Transverse colon (tissue), 4 donors: ENCODE measurements around the gene CRADD. TPM values are rescaled to one million over a fixed set of nuclear protein-coding genes. Genes with fewer than 3 reads are reported as not detected.

Experiments
- DNase-seq: peaks from one replicate; pipeline ENCODE4 v3.0.0-alpha.2; 2019
- H3K27ac ChIP-seq, 4 donors: fragments of 200-600 bp; sonication (generic); 2 replicates each; pipeline ENCODE4 v1.5.1; 2016 to 2018; ENCODE audit warnings: inconsistent platforms in 4 of 4
- H3K27me3 ChIP-seq: fragments of 200-600 bp; sonication (generic); 2 replicates; pipeline ENCODE4 v1.5.1; 2017; ENCODE audit warnings: inconsistent platforms
- H3K36me3 ChIP-seq, 4 donors: fragments of 200-600 bp; sonication (generic); 2 replicates each; pipeline ENCODE4 v1.5.1; 2017 to 2019; ENCODE audit warnings: inconsistent platforms in 4 of 4
- H3K4me1 ChIP-seq, 4 donors: fragments of 200-600 bp; sonication (generic); 2 replicates each; pipeline ENCODE4 v1.5.1; 2017 to 2020; ENCODE audit warnings: inconsistent platforms in 4 of 4
- H3K4me3 ChIP-seq, 4 donors: fragments of 200-600 bp; sonication (generic); 1 replicate in 1 of 4; 2 replicates in 3 of 4; pipeline versions ENCODE4 v1.5.1 to v1.6.1; 2017 to 2019; ENCODE audit warnings: inconsistent platforms in 4 of 4
- H3K9me3 ChIP-seq, 2 donors: fragments of 200-600 bp; sonication (generic); 2 replicates each; pipeline ENCODE4 v1.5.1; 2017 to 2019; ENCODE audit warnings: inconsistent platforms in 2 of 2
- EP300 ChIP-seq: sonication (generic); formaldehyde crosslinking; IDR thresholded peaks from one replicate; pipeline ENCODE4 v1.6.1; 2017; ENCODE audit warnings: antibody characterized with exemption, low read depth
- POLR2A ChIP-seq: fragments of 450-650 bp; IDR thresholded peaks from one replicate; pipeline ENCODE4 v1.6.1; 2016; ENCODE audit warnings: antibody characterized with exemption, mild to moderate bottlenecking, moderate library complexity
- POLR2AphosphoS5 ChIP-seq, 3 donors: sonication (generic); formaldehyde crosslinking; IDR thresholded peaks; one replicate each; pipeline ENCODE4 v1.6.1; 2016; ENCODE audit warnings: antibody characterized with exemption in 3 of 3
- WGBS, 2 donors: methylation state at CpG; one replicate each; pipeline ENCODE4 v1.1.5; 2018; ENCODE audit warnings: low coverage in 1 of 2; 5-methylcytosine and 5-hydroxymethylcytosine counted together
- in situ Hi-C, 4 donors: fragments of 200-750 bp; cut with MboI; loops; one replicate each; pipeline versions ENCODE4 v1.15.0 to v1.15.1; 2017; ENCODE audit warnings: low sequenced_read_pairs in 3 of 4, low pct_ligation_motif_present in 1 of 4, low pct_unique_long_range_greater_than_20kb in 1 of 4
- intact Hi-C: fragments of 100-400 bp; cut with DNase I; formaldehyde crosslinking; loops from one replicate; pipeline ENCODE4 v1.15.1; 2023; ENCODE audit warnings: low total_unique reads
- total RNA-seq, 4 donors: library from RNA; depleted of rRNA; stranded (reverse); fragments of >200 nt; gene quantifications; one replicate each; pipeline ENCODE4 v1.1.0, GENCODE V29; 2016
- TF ChIP-seq, protein P1 (sequence below), 5 experiments: fragments of 200-600 bp in 3 of 5; fragments of 450-650 bp in 2 of 5; sonication (generic) in 3 of 5; IDR thresholded peaks; 1 replicate in 2 of 5; 2 replicates in 3 of 5; pipeline ENCODE4 v1.5.1; 2016 to 2017; ENCODE audit warnings: antibody characterized with exemption in 5 of 5, inconsistent platforms in 3 of 5, mild to moderate bottlenecking in 2 of 5, moderate library complexity in 1 of 5

Gene CRADD
- total RNA-seq, 4 donors from 2014 or later: 45.6 to 59.3 (median 56.3) TPM

DNA sequence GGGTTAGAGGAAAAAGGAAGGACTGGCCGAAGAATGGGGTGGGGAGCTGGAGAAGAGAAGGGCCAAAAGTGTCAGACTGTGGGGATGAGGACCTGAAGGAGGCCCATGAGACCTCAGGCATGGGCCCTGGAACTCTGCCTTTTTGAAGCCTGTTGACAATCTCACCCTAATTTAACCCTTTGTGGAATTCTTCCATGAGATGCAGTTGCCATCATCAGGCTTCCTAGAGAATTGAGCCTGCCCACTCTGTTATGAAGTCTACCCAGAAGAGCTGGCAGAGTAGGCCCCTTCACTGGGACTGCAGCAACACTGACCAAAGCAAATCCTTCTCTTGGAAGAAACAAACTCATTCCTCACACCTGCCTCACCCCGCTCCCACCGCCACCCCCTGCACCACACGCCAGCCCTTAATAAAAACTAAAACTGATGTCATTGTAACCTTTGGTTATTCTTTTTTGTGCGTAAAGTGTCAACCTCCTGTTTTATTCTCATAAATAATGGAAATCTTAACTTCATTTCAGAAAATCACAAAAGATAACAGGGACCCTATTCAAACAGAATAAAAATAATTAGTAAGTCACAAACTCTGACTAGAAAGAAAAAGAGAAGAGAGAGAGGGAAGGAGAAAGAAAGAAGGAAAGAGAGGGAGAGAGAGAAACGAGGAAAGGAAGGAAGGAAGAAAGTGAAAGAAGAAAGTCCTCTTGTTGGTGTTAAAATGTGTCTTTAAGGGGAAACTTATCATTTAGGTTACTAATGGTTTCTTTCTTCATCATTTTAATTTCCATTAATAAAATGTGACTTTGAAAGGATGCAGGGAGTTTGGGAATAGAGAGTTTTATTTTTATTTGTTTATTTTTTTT lies 61.3 kb downstream of the CRADD start:
- 72 to 73% methylated on average over 2 to 6 of the region's 6 CpGs for WGBS, 2 donors
- intact Hi-C loops: no loop called here

DNA sequence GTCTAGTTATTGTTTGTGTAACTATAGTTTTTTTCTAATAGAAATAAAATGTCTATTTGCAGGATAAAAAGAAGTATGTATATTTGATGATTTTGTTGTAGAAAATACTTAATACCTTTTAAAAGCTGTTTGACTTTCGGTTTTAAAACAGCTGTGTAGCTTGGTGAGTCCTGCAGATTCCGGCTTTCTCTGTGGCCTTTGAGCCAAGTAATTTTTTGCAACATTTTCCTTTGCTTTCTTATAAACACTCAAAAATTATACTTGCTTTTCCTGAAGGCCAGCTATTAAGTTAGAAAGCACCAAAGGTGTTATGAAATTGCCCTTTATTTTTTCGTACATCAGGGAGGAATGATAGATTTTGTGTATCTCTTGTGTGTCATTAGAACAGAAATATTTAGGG lies 63.6 kb downstream of the CRADD start:
- no peaks in the 10 kb centered on the region for H3K27me3 ChIP-seq
- H3K4me3 ChIP-seq: peak overlapping the region in 2 of 4 donors; percentile 3 to 68
- no peaks in the 10 kb centered on the region for H3K9me3 ChIP-seq
- H3K27ac ChIP-seq: peak overlapping the region; percentile 80 to 90 (median 90)
- DNase-seq: no peak
- TF ChIP-seq, protein P1, sequence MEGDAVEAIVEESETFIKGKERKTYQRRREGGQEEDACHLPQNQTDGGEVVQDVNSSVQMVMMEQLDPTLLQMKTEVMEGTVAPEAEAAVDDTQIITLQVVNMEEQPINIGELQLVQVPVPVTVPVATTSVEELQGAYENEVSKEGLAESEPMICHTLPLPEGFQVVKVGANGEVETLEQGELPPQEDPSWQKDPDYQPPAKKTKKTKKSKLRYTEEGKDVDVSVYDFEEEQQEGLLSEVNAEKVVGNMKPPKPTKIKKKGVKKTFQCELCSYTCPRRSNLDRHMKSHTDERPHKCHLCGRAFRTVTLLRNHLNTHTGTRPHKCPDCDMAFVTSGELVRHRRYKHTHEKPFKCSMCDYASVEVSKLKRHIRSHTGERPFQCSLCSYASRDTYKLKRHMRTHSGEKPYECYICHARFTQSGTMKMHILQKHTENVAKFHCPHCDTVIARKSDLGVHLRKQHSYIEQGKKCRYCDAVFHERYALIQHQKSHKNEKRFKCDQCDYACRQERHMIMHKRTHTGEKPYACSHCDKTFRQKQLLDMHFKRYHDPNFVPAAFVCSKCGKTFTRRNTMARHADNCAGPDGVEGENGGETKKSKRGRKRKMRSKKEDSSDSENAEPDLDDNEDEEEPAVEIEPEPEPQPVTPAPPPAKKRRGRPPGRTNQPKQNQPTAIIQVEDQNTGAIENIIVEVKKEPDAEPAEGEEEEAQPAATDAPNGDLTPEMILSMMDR (IDR thresholded peaks at IDR 0.05): no peak
- TF ChIP-seq POLR2A: no peak
- no peak for TF ChIP-seq EP300
- no peak for TF ChIP-seq POLR2AphosphoS5 (IDR thresholded peaks at IDR 0.05)
- no peaks in the 10 kb centered on the region for H3K36me3 ChIP-seq
- 66 to 68% methylated on average over 3 of the region's 3 CpGs for WGBS, 2 donors
- intact Hi-C loops: loop anchor here (5.0 kb wide), 1 partner anchor 168 kb away; the partner anchor contains the start of gene SOCS2
- in situ Hi-C loops: loop anchor here (10.0 to 25.0 kb wide), 4 partner anchors 156 to 178 kb away; partner anchors contain the start of gene SOCS2 (in 2 of the 4)
- peaks cover 5 to 68% (median 31%) of the 10 kb centered on the region in 4 donors for H3K4me1 ChIP-seq

More for the DNA sequence above, 61.3 kb downstream of the CRADD start:
- no peak for TF ChIP-seq POLR2A
- Histone ChIP-seq H3K4me3 (no peak overlapping the region), H3K27me3 (no peaks in the 10 kb centered on the region), H3K27ac (peak overlapping the region; percentile 76 to 90 (median 90)), H3K36me3 (no peaks in the 10 kb centered on the region), H3K4me1 (peaks cover 5 to 68% (median 31%) of the 10 kb centered on the region in 4 donors), H3K9me3 (no peaks in the 10 kb centered on the region)
- in situ Hi-C loops: loop anchor here in 1 of 4 donors (25.0 kb wide), 1 partner anchor 176 kb away; the partner anchor contains the start of gene SOCS2
- DNase-seq: no peak

DNA sequence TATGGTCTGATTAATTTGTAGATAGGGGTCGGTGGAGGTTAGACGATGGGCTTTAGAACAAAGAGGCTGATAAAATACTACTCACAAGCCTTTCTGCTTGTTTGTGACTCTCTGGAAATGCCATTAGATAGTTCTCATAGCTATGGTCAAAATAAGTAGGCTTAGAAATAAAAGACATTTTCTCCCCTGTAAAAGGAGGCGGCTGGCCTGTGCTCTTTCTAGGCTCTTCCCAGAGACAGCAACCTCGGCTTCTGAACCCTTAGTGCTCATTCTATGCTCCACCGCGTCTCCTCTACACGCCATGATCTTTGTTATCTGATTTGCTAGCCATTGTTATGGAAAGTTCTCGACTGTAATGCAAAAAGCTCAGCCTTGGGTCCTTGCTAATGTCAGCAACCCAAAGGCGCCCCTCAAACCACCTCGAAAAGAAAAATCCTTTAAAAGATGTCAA lies 64.5 kb downstream of the CRADD start:
- Histone ChIP-seq H3K4me1 (peaks cover 5 to 58% (median 30%) of the 10 kb centered on the region in 4 donors), H3K36me3 (no peaks in the 10 kb centered on the region), H3K27ac (peak overlapping the region; percentile 80 to 90 (median 90)), H3K27me3 (no peaks in the 10 kb centered on the region), H3K4me3 (peak overlapping the region; percentile 25 to 68 (median 50)), H3K9me3 (no peaks in the 10 kb centered on the region)
- TF ChIP-seq POLR2A (no peak), POLR2AphosphoS5 (IDR thresholded peaks at IDR 0.05) (no peak), EP300 (no peak)
- TF ChIP-seq, protein P1 (IDR thresholded peaks at IDR 0.05): no peak
- in situ Hi-C loops: loop anchor here (10.0 to 25.0 kb wide), 4 partner anchors 157 to 179 kb away; partner anchors contain the start of gene SOCS2 (in 2 of the 4)
- intact Hi-C loops: loop anchor here (5.0 kb wide), 1 partner anchor 169 kb away; the partner anchor contains the start of gene SOCS2
- no peak for DNase-seq
- 22 to 26% methylated on average over 2 to 10 of the region's 10 CpGs for WGBS, 2 donors

DNA sequence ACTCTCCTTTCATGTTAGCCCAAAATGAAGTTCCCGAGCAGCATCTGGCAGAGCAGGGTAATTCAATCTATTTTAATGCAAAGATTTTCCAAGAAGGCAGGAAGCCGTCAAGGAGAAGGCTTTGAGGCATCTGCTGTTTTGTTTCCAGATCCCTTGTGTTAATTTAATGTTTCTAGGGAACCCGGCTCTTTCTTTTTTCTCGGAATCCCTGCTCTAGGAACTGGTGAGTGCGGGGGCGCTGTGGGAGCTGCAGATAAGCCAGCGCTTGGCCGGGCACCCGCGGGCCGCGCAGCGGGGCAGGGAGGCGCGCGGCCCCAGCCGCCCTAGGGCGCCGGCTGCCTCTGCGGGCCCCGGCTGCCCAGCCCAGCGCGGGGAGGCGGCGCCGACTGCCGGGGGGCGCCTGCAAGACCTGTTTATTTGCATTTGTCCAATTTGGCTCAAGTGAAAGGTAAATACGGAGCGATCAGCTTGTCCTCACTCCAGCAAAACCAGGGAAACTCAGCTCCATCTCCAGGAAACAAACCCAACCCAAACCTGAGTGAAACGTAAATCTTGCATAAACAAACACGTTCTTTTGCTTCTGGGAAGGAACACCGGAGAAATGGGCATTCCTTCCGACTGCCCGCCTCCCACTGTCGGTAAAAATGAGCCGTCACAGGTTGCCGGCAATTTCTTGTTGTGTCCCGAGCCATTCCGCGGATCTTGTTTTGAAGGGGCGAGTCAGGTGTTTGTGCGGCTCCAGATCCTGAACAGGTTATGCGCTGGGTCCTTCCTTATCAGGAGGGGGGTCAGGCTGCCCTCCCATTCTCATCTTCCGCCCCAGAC lies 65.1 kb downstream of the CRADD start:
- WGBS, 2 donors: 0 to 3% methylated on average over 14 to 33 of the region's 45 CpGs

More for the DNA sequence above, 65.1 kb downstream of the CRADD start:
- Histone ChIP-seq H3K27ac (peak overlapping the region; percentile 80 to 90 (median 90)), H3K9me3 (no peaks in the 10 kb centered on the region), H3K4me1 (peaks cover 5 to 54% (median 26%) of the 10 kb centered on the region in 4 donors), H3K4me3 (peak overlapping the region; percentile 30 to 68 (median 50)), H3K36me3 (no peaks in the 10 kb centered on the region), H3K27me3 (no peaks in the 10 kb centered on the region)
- intact Hi-C loops (loop anchor here (5.0 kb wide), 1 partner anchor 170 kb away; the partner anchor contains the start of gene SOCS2), in situ Hi-C loops (loop anchor here (10.0 to 25.0 kb wide), 4 partner anchors 158 to 180 kb away; partner anchors contain the start of gene SOCS2 (in 2 of the 4))
- peak; percentile 93 for TF ChIP-seq EP300
- no peak for TF ChIP-seq POLR2A
- peak; percentile 53 to 69 (median 66) for TF ChIP-seq POLR2AphosphoS5 (IDR thresholded peaks at IDR 0.05)
- TF ChIP-seq, protein P1 (IDR thresholded peaks at IDR 0.05): peak in 4 of 5 experiments; percentile 7 to 29 (median 22)
- DNase-seq: peak; percentile 70
